ENCODE data around the gene WDR49.

DNA sequence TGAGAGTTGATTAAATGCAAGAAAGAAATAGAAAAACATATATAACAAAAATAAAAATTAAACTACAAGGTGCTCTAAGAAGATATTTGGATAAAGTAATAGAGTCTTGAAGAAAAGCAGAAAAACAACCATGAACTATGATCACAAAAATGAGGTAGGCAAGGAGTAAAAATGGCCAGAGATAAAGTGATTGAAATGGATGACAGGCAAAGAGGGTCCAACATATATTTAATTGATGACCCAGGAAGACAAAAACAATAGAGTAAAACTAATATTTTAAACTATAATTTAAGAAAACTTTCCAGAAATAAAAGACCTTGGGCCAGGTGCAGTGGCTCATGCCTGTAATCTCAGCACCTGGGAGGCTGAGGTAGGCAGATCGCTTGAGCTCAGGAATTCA is 22.1 kb upstream of the WDR49 start:
- TF ChIP-seq POLR2AphosphoS5 (IDR thresholded peaks at IDR 0.05): no peak
- TF ChIP-seq, protein P1, sequence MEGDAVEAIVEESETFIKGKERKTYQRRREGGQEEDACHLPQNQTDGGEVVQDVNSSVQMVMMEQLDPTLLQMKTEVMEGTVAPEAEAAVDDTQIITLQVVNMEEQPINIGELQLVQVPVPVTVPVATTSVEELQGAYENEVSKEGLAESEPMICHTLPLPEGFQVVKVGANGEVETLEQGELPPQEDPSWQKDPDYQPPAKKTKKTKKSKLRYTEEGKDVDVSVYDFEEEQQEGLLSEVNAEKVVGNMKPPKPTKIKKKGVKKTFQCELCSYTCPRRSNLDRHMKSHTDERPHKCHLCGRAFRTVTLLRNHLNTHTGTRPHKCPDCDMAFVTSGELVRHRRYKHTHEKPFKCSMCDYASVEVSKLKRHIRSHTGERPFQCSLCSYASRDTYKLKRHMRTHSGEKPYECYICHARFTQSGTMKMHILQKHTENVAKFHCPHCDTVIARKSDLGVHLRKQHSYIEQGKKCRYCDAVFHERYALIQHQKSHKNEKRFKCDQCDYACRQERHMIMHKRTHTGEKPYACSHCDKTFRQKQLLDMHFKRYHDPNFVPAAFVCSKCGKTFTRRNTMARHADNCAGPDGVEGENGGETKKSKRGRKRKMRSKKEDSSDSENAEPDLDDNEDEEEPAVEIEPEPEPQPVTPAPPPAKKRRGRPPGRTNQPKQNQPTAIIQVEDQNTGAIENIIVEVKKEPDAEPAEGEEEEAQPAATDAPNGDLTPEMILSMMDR (IDR thresholded peaks at IDR 0.05): no peak

Measured in suprapubic skin (tissue), 3 donors.